PC-9 (cell line): ENCODE data around the gene ADRA1B. TPM values are rescaled to one million over a fixed set of nuclear protein-coding genes. Genes with fewer than 3 reads are reported as not detected.
A peak's percentile ranks its signal among the peaks of the same experiment; 100 is the strongest.

Experiments used
- BruUV-seq: library from RNA; stranded (reverse); fragments of 400-500 nt; replicated peaks from 2 replicates; lab custom pipeline; 2021; lab: Mats Ljungman, UMichigan
- CTCF ChIA-PET: fragments of 300-600 bp; sonication (Branson Sonifier 250); formaldehyde crosslinking; loops from one replicate; lab custom pipeline; 2022; ENCODE audit warnings: antibody characterized with exemption; lab: Charles Lee
- POLR2A ChIA-PET: fragments of 300-600 bp; sonication (Branson Sonifier 250); formaldehyde crosslinking; loops from one replicate; lab custom pipeline; 2022; ENCODE audit warnings: antibody characterized with exemption; ENCODE audit not compliant: unreplicated experiment; lab: Charles Lee
- DNase-seq, 2 experiments: peaks; one replicate each; pipeline versions ENCODE4 v3.0.0 to v3.0.0-alpha.2; 2015 to 2022; ENCODE audit warnings: mixed read lengths in 1 of 2
- H2AFZ ChIP-seq: fragments of 200-600 bp; sonication (generic); 2 replicates; pipeline ENCODE4 v1.8.1; 2017; ENCODE audit warnings: antibody characterized with exemption
- H3F3A ChIP-seq: fragments of 200-600 bp; sonication (generic); 2 replicates; pipeline ENCODE4 v1.8.1; 2017; ENCODE audit warnings: antibody characterized with exemption, mild to moderate bottlenecking, low read depth; ENCODE audit not compliant: insufficient read depth
- H3K27ac ChIP-seq: fragments of 200-600 bp; sonication (generic); 2 replicates; pipeline ENCODE4 v1.6.1; 2016; ENCODE audit warnings: mixed run types
- H3K27me3 ChIP-seq: fragments of 200-600 bp; sonication (generic); 2 replicates; pipeline ENCODE4 v1.6.1; 2016; ENCODE audit warnings: low read depth, mixed run types; ENCODE audit not compliant: insufficient read depth
- H3K36me3 ChIP-seq: fragments of 200-600 bp; sonication (generic); 2 replicates; pipeline ENCODE4 v1.6.1; 2016; ENCODE audit warnings: low read depth, mixed run types
- H3K4me1 ChIP-seq: fragments of 200-600 bp; sonication (generic); replicated peaks from 2 replicates; pipeline ENCODE4 v1.6.1; 2016; ENCODE audit warnings: mixed run types; ENCODE audit not compliant: insufficient read depth
- H3K4me2 ChIP-seq: fragments of 200-600 bp; sonication (generic); 2 replicates; pipeline ENCODE4 v1.6.1; 2017; ENCODE audit warnings: mixed run types
- H3K4me3 ChIP-seq: fragments of 200-600 bp; sonication (generic); 2 replicates; pipeline ENCODE4 v1.6.1; 2016; ENCODE audit warnings: mixed run types
- H3K79me2 ChIP-seq: fragments of 200-600 bp; sonication (generic); 2 replicates; pipeline ENCODE4 v1.6.1; 2017; ENCODE audit warnings: low read depth, mixed run types
- H3K9me2 ChIP-seq: fragments of 200-600 bp; sonication (generic); 2 replicates; pipeline ENCODE4 v1.8.1; 2017; ENCODE audit warnings: mild to moderate bottlenecking; ENCODE audit not compliant: insufficient read depth
- H3K9me3 ChIP-seq: fragments of 200-600 bp; sonication (generic); 2 replicates; pipeline ENCODE4 v1.8.1; 2016; ENCODE audit warnings: low read depth; ENCODE audit not compliant: insufficient read depth
- H4K20me1 ChIP-seq: fragments of 200-600 bp; sonication (generic); 2 replicates; pipeline ENCODE4 v1.8.1; 2017; ENCODE audit not compliant: insufficient read depth
- EZH2 ChIP-seq: fragments of 200-600 bp; sonication (generic); IDR thresholded peaks from 2 replicates; pipeline ENCODE4 v1.8.0; 2017; ENCODE audit warnings: antibody characterized with exemption, low read depth
- intact Hi-C: fragments of 100-400 bp; cut with micrococcal nuclease; formaldehyde crosslinking; loops from one replicate; pipeline ENCODE4 v1.10.0; 2022; ENCODE audit not compliant: unreplicated experiment
- total RNA-seq: library from RNA; stranded (reverse); gene quantifications from 2 replicates; pipeline ENCODE4 v1.2.3, GENCODE V29; 2021
- TF ChIP-seq, protein P1 (sequence below): fragments of 200-600 bp; sonication (generic); conservative IDR thresholded peaks from 2 replicates; pipeline ENCODE4 v1.6.1; 2017; ENCODE audit warnings: mixed run types, antibody characterized with exemption, mild to moderate bottlenecking, moderate library complexity

Gene ADRA1B
- total RNA-seq, 1 experiment from 2014 or later = 4.6 TPM

GRCh38 chr5:160021831-160022446, 105.7 kb downstream of the ADRA1B start:
- ChIA-PET POLR2A (interaction anchor here (0.5 to 0.6 kb wide), 3 partner anchors 93 to 323 kb away, joined by 4 to 39 read pairs (median 9); no protein-coding TSS in a partner anchor), CTCF (interaction anchor here (0.6 to 1.7 kb wide), 14 partner anchors 9 to 417 kb away, joined by 3 to 11 read pairs (median 4); no protein-coding TSS in a partner anchor)
- TF ChIP-seq, protein P1, sequence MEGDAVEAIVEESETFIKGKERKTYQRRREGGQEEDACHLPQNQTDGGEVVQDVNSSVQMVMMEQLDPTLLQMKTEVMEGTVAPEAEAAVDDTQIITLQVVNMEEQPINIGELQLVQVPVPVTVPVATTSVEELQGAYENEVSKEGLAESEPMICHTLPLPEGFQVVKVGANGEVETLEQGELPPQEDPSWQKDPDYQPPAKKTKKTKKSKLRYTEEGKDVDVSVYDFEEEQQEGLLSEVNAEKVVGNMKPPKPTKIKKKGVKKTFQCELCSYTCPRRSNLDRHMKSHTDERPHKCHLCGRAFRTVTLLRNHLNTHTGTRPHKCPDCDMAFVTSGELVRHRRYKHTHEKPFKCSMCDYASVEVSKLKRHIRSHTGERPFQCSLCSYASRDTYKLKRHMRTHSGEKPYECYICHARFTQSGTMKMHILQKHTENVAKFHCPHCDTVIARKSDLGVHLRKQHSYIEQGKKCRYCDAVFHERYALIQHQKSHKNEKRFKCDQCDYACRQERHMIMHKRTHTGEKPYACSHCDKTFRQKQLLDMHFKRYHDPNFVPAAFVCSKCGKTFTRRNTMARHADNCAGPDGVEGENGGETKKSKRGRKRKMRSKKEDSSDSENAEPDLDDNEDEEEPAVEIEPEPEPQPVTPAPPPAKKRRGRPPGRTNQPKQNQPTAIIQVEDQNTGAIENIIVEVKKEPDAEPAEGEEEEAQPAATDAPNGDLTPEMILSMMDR = peak; percentile 90
- TF ChIP-seq EZH2 = no peak
- H3K27me3 ChIP-seq = no peaks in the 10 kb centered on the region
- H3K9me3 ChIP-seq = no peaks in the 10 kb centered on the region
- H3K27ac ChIP-seq = no peak overlapping the region
- 0 out of 2 replicates have a peak, but pooled peaks cover 7% of the 10 kb centered on the region for H3K36me3 ChIP-seq
- H3K9me2 ChIP-seq = no peaks in the 10 kb centered on the region
- no peaks in the 10 kb centered on the region for H3K4me1 ChIP-seq
- BruUV-seq = no TSS peak
- peaks cover 6% of the 10 kb centered on the region for H3F3A ChIP-seq
- H3K4me2 ChIP-seq = no peak overlapping the region
- H3K4me3 ChIP-seq = no peak overlapping the region
- DNase-seq = peak; percentile 40 to 56
- peaks cover 29% of the 10 kb centered on the region; the same call in 1 of the 2 replicates for H4K20me1 ChIP-seq
- H3K79me2 ChIP-seq = peaks cover 17% of the 10 kb centered on the region; the same call in 1 of the 2 replicates
- H2AFZ ChIP-seq = no peak overlapping the region
- intact Hi-C loops = loop anchor here (1.0 to 2.0 kb wide), 3 partner anchors 177 to 369 kb away; no protein-coding TSS in a partner anchor

Other genes with a start within 250 kb of the ADRA1B start
- gene TTC1, start 92.7 kb downstream of the ADRA1B start, total RNA-seq = 54.8 and 68.5 TPM in 2 replicates
- 19.9 and 23.2 TPM in 2 replicates for gene PWWP2A, start 203.0 kb downstream of the ADRA1B start, total RNA-seq